Erythroblast (primary cell): Measurements from ENCODE around the gene CPLANE1.

ENCODE experiments used
- GATA1 ChIP-seq: IDR thresholded peaks from 2 replicates; pipeline ENCODE4 v1.6.1; 2011; ENCODE audit warnings: low read depth, mild to moderate bottlenecking, control low read depth, low read length, moderate library complexity
- POLR2A ChIP-seq: IDR thresholded peaks from 2 replicates; pipeline ENCODE4 v1.6.1; 2011; ENCODE audit warnings: mild to moderate bottlenecking, low read length

DNA sequence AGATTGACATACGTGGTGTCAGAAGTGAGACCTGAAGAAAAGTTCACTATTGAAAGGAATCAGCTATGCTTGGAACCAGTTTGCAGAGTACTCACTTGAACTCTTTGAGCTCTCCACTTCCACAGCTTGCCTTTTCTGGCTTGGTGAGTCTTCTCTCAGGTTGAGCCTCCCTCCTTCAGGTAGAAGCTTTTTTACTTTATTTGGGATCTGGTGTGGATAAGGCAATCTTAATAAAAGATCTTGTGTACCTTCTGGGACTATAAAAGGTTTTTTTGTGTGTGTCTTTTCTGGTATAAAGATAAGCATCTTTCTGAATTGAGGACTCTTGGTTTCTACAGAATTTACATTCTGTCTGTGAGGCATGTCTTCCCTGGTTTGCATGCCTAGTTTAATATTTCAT, 5.4 kb upstream of the CPLANE1 start:
- TF ChIP-seq POLR2A (no peak), GATA1 (no peak)
